GM23248 (cell line): ENCODE results near the gene NDST3. TPM values are rescaled to one million over a fixed set of nuclear protein-coding genes. Genes with fewer than 3 reads are reported as not detected.

Experiments
- DNase-seq: peaks from one replicate; pipeline ENCODE4 v3.0.0-alpha.2; 2015
- H2AFZ ChIP-seq: fragments of 200-600 bp; sonication (generic); 2 replicates; pipeline ENCODE4 v1.6.1; 2016; ENCODE audit warnings: antibody characterized with exemption
- H3F3A ChIP-seq: fragments of 200-600 bp; sonication (generic); 2 replicates; pipeline ENCODE4 v1.6.1; 2016; ENCODE audit warnings: mild to moderate bottlenecking, antibody characterized with exemption, mixed run types; ENCODE audit not compliant: insufficient read depth
- H3K27ac ChIP-seq: fragments of 200-600 bp; sonication (generic); 2 replicates; pipeline ENCODE4 v1.5.1; 2016; ENCODE audit warnings: mild to moderate bottlenecking
- H3K27me3 ChIP-seq: fragments of 200-600 bp; sonication (generic); replicated peaks from 2 replicates; pipeline ENCODE4 v1.6.1; 2016; ENCODE audit warnings: mild to moderate bottlenecking; ENCODE audit not compliant: insufficient read depth
- H3K36me3 ChIP-seq: fragments of 200-600 bp; sonication (generic); 2 replicates; pipeline ENCODE4 v1.6.1; 2016; ENCODE audit warnings: low read depth, mild to moderate bottlenecking
- H3K4me1 ChIP-seq: fragments of 200-600 bp; sonication (generic); 2 replicates; pipeline ENCODE4 v1.6.1; 2016; ENCODE audit warnings: mild to moderate bottlenecking; ENCODE audit not compliant: insufficient read depth
- H3K4me2 ChIP-seq: fragments of 200-600 bp; sonication (generic); one replicate; pipeline ENCODE4 v1.6.1; 2016; ENCODE audit warnings: mild to moderate bottlenecking; ENCODE audit not compliant: unreplicated experiment
- H3K4me3 ChIP-seq: fragments of 200-600 bp; sonication (generic); 2 replicates; pipeline ENCODE4 v1.5.1; 2016; ENCODE audit warnings: mild to moderate bottlenecking
- H3K79me2 ChIP-seq: fragments of 200-600 bp; sonication (generic); 2 replicates; pipeline ENCODE4 v1.6.1; 2016; ENCODE audit warnings: mild to moderate bottlenecking; ENCODE audit not compliant: insufficient read depth
- H3K9ac ChIP-seq: fragments of 200-600 bp; sonication (generic); 2 replicates; pipeline ENCODE4 v1.6.1; 2016; ENCODE audit warnings: mild to moderate bottlenecking
- H3K9me2 ChIP-seq: fragments of 200-600 bp; sonication (generic); 2 replicates; pipeline ENCODE4 v1.6.1; 2016; ENCODE audit warnings: mixed run types, mild to moderate bottlenecking, moderate library complexity; ENCODE audit not compliant: insufficient read depth
- H3K9me3 ChIP-seq: fragments of 200-600 bp; sonication (generic); one replicate; pipeline ENCODE4 v1.6.1; 2017; ENCODE audit warnings: low read depth
- H4K20me1 ChIP-seq: fragments of 200-600 bp; sonication (generic); 2 replicates; pipeline ENCODE4 v1.6.0; 2016; ENCODE audit not compliant: insufficient read depth
- EZH2 ChIP-seq: fragments of 200-600 bp; sonication (generic); IDR thresholded peaks from 2 replicates; pipeline ENCODE4 v1.6.1; 2018; ENCODE audit warnings: antibody characterized with exemption, mild to moderate bottlenecking; ENCODE audit not compliant: insufficient read depth, poor library complexity, severe bottlenecking
- EZH2phosphoT487 ChIP-seq: fragments of 200-600 bp; sonication (generic); IDR thresholded peaks from 2 replicates; pipeline ENCODE4 v1.6.1; 2018; ENCODE audit warnings: antibody characterized with exemption, moderate library complexity, mild to moderate bottlenecking, low read depth; ENCODE audit not compliant: insufficient read depth
- WGBS, 2 experiments: methylation state at CpG; one replicate each; pipeline ENCODE4 v1.1.6; 2015 to 2017; ENCODE audit warnings: low lambda C conversion rate in 2 of 2, low coverage in 1 of 2; ENCODE audit errors: missing lambda C conversion rate in 2 of 2; 5-methylcytosine and 5-hydroxymethylcytosine counted together
- in situ Hi-C: fragments of 300-500 bp; cut with MboI; formaldehyde crosslinking; loops from 2 replicates; pipeline ENCODE4 v1.15.0; 2020
- polyA plus RNA-seq: library from polyadenylated mRNA; unstranded; fragments of >200 nt; fragmentation: Nextera tagmentation; extraction: Ambion mirVana; gene quantifications from 2 replicates; pipeline ENCODE4 v1.2.1, GENCODE V29; 2016
- total RNA-seq: library from RNA; depleted of rRNA; stranded (reverse); fragments of >200 nt; shearing (Covaris generic); gene quantifications from 2 replicates; pipeline ENCODE4 v1.2.3, GENCODE V29; 2014

The NDST3 gene
- total and polyA plus RNA-seq, 2 experiments from 2014 or later = not detected

- in situ Hi-C loops = loop anchor here (10.0 kb wide), 1 partner anchor 127 kb away; no protein-coding TSS in a partner anchor
- H3K27ac ChIP-seq = no peak overlapping the region
- DNase-seq = no peak
- H4K20me1 ChIP-seq = no peaks in the 10 kb centered on the region
- H3K36me3 ChIP-seq = no peaks in the 10 kb centered on the region
- no peak for TF ChIP-seq EZH2
- no peak for TF ChIP-seq EZH2phosphoT487
- H3F3A ChIP-seq = no peaks in the 10 kb centered on the region
- H3K9me2 ChIP-seq = 0 out of 2 replicates have a peak, but pooled peaks cover 5% of the 10 kb centered on the region
- H3K79me2 ChIP-seq = no peaks in the 10 kb centered on the region
- H3K4me3 ChIP-seq = no peak overlapping the region
- H3K4me1 ChIP-seq = peaks cover 12% of the 10 kb centered on the region; the same call in 1 of the 2 replicates
- 0 out of 2 replicates have a peak, but pooled peaks cover 4% of the 10 kb centered on the region for H3K27me3 ChIP-seq
- H3K4me2 ChIP-seq = no peak overlapping the region
- no peaks in the 10 kb centered on the region for H3K9me3 ChIP-seq
- no peak overlapping the region for H2AFZ ChIP-seq
- H3K9ac ChIP-seq = no peak overlapping the region
Measured at GRCh38 chr4:118087366-118087765, 53.1 kb downstream of the NDST3 start.

GRCh38 chr4:118099106-118099505 lies 64.8 kb downstream of the NDST3 start:
- TF ChIP-seq EZH2phosphoT487 = no peak
- TF ChIP-seq EZH2 = no peak
- H3K27me3 ChIP-seq = peaks cover 8% of the 10 kb centered on the region; the same call in 1 of the 2 replicates
- H3F3A ChIP-seq = no peaks in the 10 kb centered on the region
- WGBS, 2 experiments = 24 to 25% methylated on average over 3 of the region's 3 CpGs
- H4K20me1 ChIP-seq = no peaks in the 10 kb centered on the region
- no peaks in the 10 kb centered on the region for H3K4me1 ChIP-seq
- H3K4me3 ChIP-seq = no peak overlapping the region
- no peak overlapping the region for H2AFZ ChIP-seq
- H3K79me2 ChIP-seq = no peaks in the 10 kb centered on the region
- no peaks in the 10 kb centered on the region for H3K9me2 ChIP-seq
- H3K9ac ChIP-seq = no peak overlapping the region
- no peak overlapping the region for H3K27ac ChIP-seq
- no peaks in the 10 kb centered on the region for H3K36me3 ChIP-seq
- DNase-seq = no peak
- H3K9me3 ChIP-seq = no peaks in the 10 kb centered on the region
- in situ Hi-C loops = no loop called here
- no peak overlapping the region for H3K4me2 ChIP-seq

GRCh38 chr4:118102195-118102594 lies 67.9 kb downstream of the NDST3 start:
- H3K79me2 ChIP-seq = no peaks in the 10 kb centered on the region
- H3K9ac ChIP-seq = no peak overlapping the region
- no peaks in the 10 kb centered on the region for H3K9me2 ChIP-seq
- no peaks in the 10 kb centered on the region for H3F3A ChIP-seq
- H3K4me2 ChIP-seq = no peak overlapping the region
- H3K4me1 ChIP-seq = no peaks in the 10 kb centered on the region
- no peak overlapping the region for H2AFZ ChIP-seq
- H3K36me3 ChIP-seq = no peaks in the 10 kb centered on the region
- no peaks in the 10 kb centered on the region for H4K20me1 ChIP-seq
- H3K27ac ChIP-seq = no peak overlapping the region
- H3K9me3 ChIP-seq = no peaks in the 10 kb centered on the region
- WGBS, 2 experiments = 7 to 8% methylated on average over 2 of the region's 2 CpGs
- TF ChIP-seq EZH2phosphoT487 (no peak), EZH2 (no peak)
- H3K4me3 ChIP-seq = no peak overlapping the region
- peaks cover 16% of the 10 kb centered on the region for H3K27me3 ChIP-seq
- in situ Hi-C loops = no loop called here
- DNase-seq = no peak

- TF ChIP-seq EZH2 (no peak), EZH2phosphoT487 (no peak)
- H3K79me2 ChIP-seq = no peaks in the 10 kb centered on the region
- no peaks in the 10 kb centered on the region for H3K27me3 ChIP-seq
- H3K36me3 ChIP-seq = no peaks in the 10 kb centered on the region
- no peak overlapping the region for H2AFZ ChIP-seq
- H3K4me1 ChIP-seq = 0 out of 2 replicates have a peak, but pooled peaks cover 7% of the 10 kb centered on the region
- no peaks in the 10 kb centered on the region for H4K20me1 ChIP-seq
- peak; percentile 10 for DNase-seq
- in situ Hi-C loops = no loop called here
- no peaks in the 10 kb centered on the region for H3K9me2 ChIP-seq
- H3K27ac ChIP-seq = no peak overlapping the region
- peaks cover 3% of the 10 kb centered on the region for H3K9me3 ChIP-seq
- no peaks in the 10 kb centered on the region for H3F3A ChIP-seq
- H3K4me3 ChIP-seq = no peak overlapping the region
- 1 to 5% methylated on average over 2 of the region's 2 CpGs for WGBS, 2 experiments
- H3K4me2 ChIP-seq = no peak overlapping the region
- no peak overlapping the region for H3K9ac ChIP-seq
Measured at GRCh38 chr4:118112117-118113046, 78.1 kb downstream of the NDST3 start.
